Activated T-helper 1 cell treated with anti-CD3 and anti-CD28 coated beads, Interleukin-12 subunit alpha, Interleukin-12 subunit beta, Interleukin-2, Interleukin-4 antibody, amounts not matched to agents 30 ng/mL and 10 ng/mL and 1 ng/mL, durations not matched to agents 14 hours and 24 hours and 36 hours (primary cell): Measurements from ENCODE around the gene VGLL3. TPM values are rescaled to one million over a fixed set of nuclear protein-coding genes. Genes with fewer than 3 reads are reported as not detected.
"Not testable (repeated sequence)": the region's sequence is repeated elsewhere in the genome, so short reads cannot be mapped to it uniquely, and the experiment has no call there.

Experiments used
- DNase-seq: peaks from one replicate; pipeline ENCODE4 v3.0.0; 2021; ENCODE audit warnings: low spot score
- H3K27ac Mint-ChIP-seq: one replicate; pipeline ENCODE4 v1.8.0; 2021; ENCODE audit warnings: mild to moderate bottlenecking, mixed read lengths
- H3K27me3 Mint-ChIP-seq: one replicate; pipeline ENCODE4 v1.8.0; 2022; ENCODE audit warnings: mild to moderate bottlenecking, moderate library complexity, mixed read lengths; ENCODE audit not compliant: insufficient read depth
- H3K36me3 Mint-ChIP-seq: one replicate; pipeline ENCODE4 v1.8.0; 2021; ENCODE audit warnings: low read depth, mixed read lengths
- H3K4me1 Mint-ChIP-seq: one replicate; pipeline ENCODE4 v1.8.0; 2021; ENCODE audit warnings: low read depth, mixed read lengths
- H3K4me3 Mint-ChIP-seq: one replicate; pipeline ENCODE4 v1.8.0; 2021; ENCODE audit warnings: mild to moderate bottlenecking, moderate library complexity, mixed read lengths
- H3K9me3 Mint-ChIP-seq: one replicate; pipeline ENCODE4 v1.8.0; 2021; ENCODE audit warnings: mixed read lengths
- intact Hi-C: fragments of 100-400 bp; cut with micrococcal nuclease; formaldehyde crosslinking; loops from one replicate; pipeline ENCODE4 v1.15.1; 2024
- total RNA-seq: library from RNA; stranded (reverse); gene quantifications from 2 replicates; pipeline ENCODE4 v1.2.3, GENCODE V29; 2022

The VGLL3 gene
- total RNA-seq, 1 donor from 2014 or later = not detected

- Mint-ChIP-seq H3K9me3 (no peaks in the 10 kb centered on the region), H3K27me3 (peaks cover 23% of the 10 kb centered on the region), H3K36me3 (no peaks in the 10 kb centered on the region), H3K4me3 (no peak overlapping the region), H3K27ac (no peak overlapping the region), H3K4me1 (no peaks in the 10 kb centered on the region)
- no peak for DNase-seq
- intact Hi-C loops = loop anchor here (5.0 kb wide), 1 partner anchor 215 kb away; no protein-coding TSS in a partner anchor
Measured at GRCh38 chr3:86986671-86987420, 4.1 kb downstream of the VGLL3 start.

GRCh38 chr3:86985181-86985826 lies 5.6 kb downstream of the VGLL3 start:
- Mint-ChIP-seq H3K27me3 (peaks cover 15% of the 10 kb centered on the region), H3K4me1 (no peaks in the 10 kb centered on the region), H3K4me3 (no peak overlapping the region), H3K36me3 (no peaks in the 10 kb centered on the region), H3K27ac (no peak overlapping the region), H3K9me3 (no peaks in the 10 kb centered on the region)
- intact Hi-C loops = loop anchor here (5.0 kb wide), 1 partner anchor 213 kb away; no protein-coding TSS in a partner anchor
- DNase-seq = no peak

GRCh38 chr3:86984271-86984670 lies 6.7 kb downstream of the VGLL3 start:
- H3K4me1 Mint-ChIP-seq = no peaks in the 10 kb centered on the region
- no peak overlapping the region for H3K4me3 Mint-ChIP-seq
- intact Hi-C loops = no loop called here
- H3K27me3 Mint-ChIP-seq = peaks cover 6% of the 10 kb centered on the region
- H3K36me3 Mint-ChIP-seq = no peaks in the 10 kb centered on the region
- no peak overlapping the region for H3K27ac Mint-ChIP-seq
- no peaks in the 10 kb centered on the region for H3K9me3 Mint-ChIP-seq
- DNase-seq = no peak

- peaks cover 3% of the 10 kb centered on the region for H3K27me3 Mint-ChIP-seq
- no peaks in the 10 kb centered on the region for H3K4me1 Mint-ChIP-seq
- H3K27ac Mint-ChIP-seq = no peak overlapping the region
- no peaks in the 10 kb centered on the region for H3K9me3 Mint-ChIP-seq
- no peak for DNase-seq
- no peaks in the 10 kb centered on the region for H3K36me3 Mint-ChIP-seq
- no peak overlapping the region for H3K4me3 Mint-ChIP-seq
- intact Hi-C loops = no loop called here
Measured at GRCh38 chr3:86982883-86983282, 8.1 kb downstream of the VGLL3 start.

GRCh38 chr3:86978111-86978551 lies 12.8 kb downstream of the VGLL3 start:
- DNase-seq = no peak
- H3K27ac Mint-ChIP-seq = no peak overlapping the region
- H3K27me3 Mint-ChIP-seq = no peaks in the 10 kb centered on the region
- no peaks in the 10 kb centered on the region for H3K36me3 Mint-ChIP-seq
- H3K4me1 Mint-ChIP-seq = no peaks in the 10 kb centered on the region
- no peak overlapping the region for H3K4me3 Mint-ChIP-seq
- intact Hi-C loops = loop anchor here (10.0 kb wide), 1 partner anchor 1027 kb away; no protein-coding TSS in a partner anchor
- H3K9me3 Mint-ChIP-seq = no peaks in the 10 kb centered on the region

- intact Hi-C loops = loop anchor here (10.0 kb wide), 1 partner anchor 1029 kb away; no protein-coding TSS in a partner anchor
- Mint-ChIP-seq H3K27ac (no peak overlapping the region), H3K4me1 (no peaks in the 10 kb centered on the region), H3K36me3 (no peaks in the 10 kb centered on the region), H3K4me3 (no peak overlapping the region), H3K9me3 (no peaks in the 10 kb centered on the region), H3K27me3 (no peaks in the 10 kb centered on the region)
- no peak for DNase-seq
Measured at GRCh38 chr3:86976219-86976618, 14.7 kb downstream of the VGLL3 start.

GRCh38 chr3:86974177-86974576 lies 16.8 kb downstream of the VGLL3 start:
- intact Hi-C loops = loop anchor here (10.0 kb wide), 1 partner anchor 1031 kb away; no protein-coding TSS in a partner anchor
- H3K4me1 Mint-ChIP-seq, H3K27ac Mint-ChIP-seq, H3K9me3 Mint-ChIP-seq, H3K36me3 Mint-ChIP-seq, H3K27me3 Mint-ChIP-seq, H3K4me3 Mint-ChIP-seq, DNase-seq: not testable (repeated sequence)

- H3K36me3 Mint-ChIP-seq = no peaks in the 10 kb centered on the region
- H3K9me3 Mint-ChIP-seq = no peaks in the 10 kb centered on the region
- DNase-seq = no peak
- H3K4me1 Mint-ChIP-seq = no peaks in the 10 kb centered on the region
- intact Hi-C loops = loop anchor here (10.0 kb wide), 1 partner anchor 1031 kb away; no protein-coding TSS in a partner anchor
- H3K27ac Mint-ChIP-seq = no peak overlapping the region
- H3K27me3 Mint-ChIP-seq = no peaks in the 10 kb centered on the region
- H3K4me3 Mint-ChIP-seq = no peak overlapping the region
Measured at GRCh38 chr3:86973440-86973839, 17.5 kb downstream of the VGLL3 start.

- peak; percentile 9 for DNase-seq
Measured at GRCh38 chr3:86969500-86970189, 21.3 kb downstream of the VGLL3 start.

GRCh38 chr3:86968244-86968932 lies 22.6 kb downstream of the VGLL3 start:
- intact Hi-C loops = no loop called here
- H3K27ac Mint-ChIP-seq = no peak overlapping the region
- DNase-seq = no peak
- H3K36me3 Mint-ChIP-seq = no peaks in the 10 kb centered on the region
- H3K4me3 Mint-ChIP-seq = no peak overlapping the region
- no peaks in the 10 kb centered on the region for H3K27me3 Mint-ChIP-seq
- no peaks in the 10 kb centered on the region for H3K4me1 Mint-ChIP-seq
- H3K9me3 Mint-ChIP-seq = no peaks in the 10 kb centered on the region

More at GRCh38 chr3:86969500-86970189, 21.3 kb downstream of the VGLL3 start:
- no peaks in the 10 kb centered on the region for H3K36me3 Mint-ChIP-seq
- no peak overlapping the region for H3K27ac Mint-ChIP-seq
- H3K4me3 Mint-ChIP-seq = no peak overlapping the region
- H3K9me3 Mint-ChIP-seq = no peaks in the 10 kb centered on the region
- H3K27me3 Mint-ChIP-seq = no peaks in the 10 kb centered on the region
- no peaks in the 10 kb centered on the region for H3K4me1 Mint-ChIP-seq
- intact Hi-C loops = loop anchor here (1.0 to 10.0 kb wide), 3 partner anchors 113 to 1035 kb away; no protein-coding TSS in a partner anchor

- H3K27ac Mint-ChIP-seq = no peak overlapping the region
- H3K4me3 Mint-ChIP-seq = no peak overlapping the region
- DNase-seq = no peak
- H3K4me1 Mint-ChIP-seq = no peaks in the 10 kb centered on the region
- intact Hi-C loops = no loop called here
- H3K36me3 Mint-ChIP-seq = no peaks in the 10 kb centered on the region
- H3K9me3 Mint-ChIP-seq = no peaks in the 10 kb centered on the region
- no peaks in the 10 kb centered on the region for H3K27me3 Mint-ChIP-seq
Measured at GRCh38 chr3:86967062-86967461, 23.9 kb downstream of the VGLL3 start.

- intact Hi-C loops = no loop called here
- H3K4me1 Mint-ChIP-seq = no peaks in the 10 kb centered on the region
- H3K9me3 Mint-ChIP-seq = no peaks in the 10 kb centered on the region
- H3K36me3 Mint-ChIP-seq = no peaks in the 10 kb centered on the region
- H3K27ac Mint-ChIP-seq = no peak overlapping the region
- no peak overlapping the region for H3K4me3 Mint-ChIP-seq
- no peaks in the 10 kb centered on the region for H3K27me3 Mint-ChIP-seq
- no peak for DNase-seq
Measured at GRCh38 chr3:86965166-86965565, 25.8 kb downstream of the VGLL3 start.
